DND-41 (cell line): ENCODE results near the gene IGSF22.

Source experiments
- EZH2 ChIP-seq: IDR thresholded peaks from 3 replicates; pipeline ENCODE4 v1.6.1; 2012; ENCODE audit warnings: borderline replicate concordance, low read depth, mild to moderate bottlenecking, moderate library complexity, low read length, inconsistent platforms; ENCODE audit not compliant: severe bottlenecking
- TF ChIP-seq, protein P1 (sequence below): IDR thresholded peaks from 2 replicates; pipeline ENCODE4 v1.5.1; 2012; ENCODE audit warnings: borderline replicate concordance, low read length, moderate library complexity, mild to moderate bottlenecking; ENCODE audit not compliant: poor library complexity, severe bottlenecking; ENCODE audit errors: extremely low read depth

DNA sequence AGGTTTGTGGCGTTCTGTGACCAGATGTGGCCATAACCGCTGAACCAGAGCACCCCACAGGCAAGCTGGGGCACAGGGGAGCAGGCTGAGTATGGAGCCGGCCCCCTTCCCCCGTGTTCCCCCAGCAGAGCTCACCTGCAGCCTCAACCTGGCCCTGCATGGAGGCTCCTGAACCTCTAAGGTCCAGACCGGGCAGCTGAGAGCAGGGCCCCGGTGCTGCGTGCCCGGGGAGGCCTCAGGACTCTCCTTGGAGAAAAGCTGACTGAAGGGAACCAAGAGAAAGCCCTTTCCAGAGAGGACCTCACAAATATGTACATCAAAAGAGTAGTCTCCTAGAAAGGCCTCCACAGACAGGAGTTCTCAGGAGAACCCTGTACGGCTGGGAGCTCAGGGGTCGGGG is 17.4 kb upstream of the IGSF22 start:
- TF ChIP-seq, protein P1, sequence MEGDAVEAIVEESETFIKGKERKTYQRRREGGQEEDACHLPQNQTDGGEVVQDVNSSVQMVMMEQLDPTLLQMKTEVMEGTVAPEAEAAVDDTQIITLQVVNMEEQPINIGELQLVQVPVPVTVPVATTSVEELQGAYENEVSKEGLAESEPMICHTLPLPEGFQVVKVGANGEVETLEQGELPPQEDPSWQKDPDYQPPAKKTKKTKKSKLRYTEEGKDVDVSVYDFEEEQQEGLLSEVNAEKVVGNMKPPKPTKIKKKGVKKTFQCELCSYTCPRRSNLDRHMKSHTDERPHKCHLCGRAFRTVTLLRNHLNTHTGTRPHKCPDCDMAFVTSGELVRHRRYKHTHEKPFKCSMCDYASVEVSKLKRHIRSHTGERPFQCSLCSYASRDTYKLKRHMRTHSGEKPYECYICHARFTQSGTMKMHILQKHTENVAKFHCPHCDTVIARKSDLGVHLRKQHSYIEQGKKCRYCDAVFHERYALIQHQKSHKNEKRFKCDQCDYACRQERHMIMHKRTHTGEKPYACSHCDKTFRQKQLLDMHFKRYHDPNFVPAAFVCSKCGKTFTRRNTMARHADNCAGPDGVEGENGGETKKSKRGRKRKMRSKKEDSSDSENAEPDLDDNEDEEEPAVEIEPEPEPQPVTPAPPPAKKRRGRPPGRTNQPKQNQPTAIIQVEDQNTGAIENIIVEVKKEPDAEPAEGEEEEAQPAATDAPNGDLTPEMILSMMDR = no peak
- TF ChIP-seq EZH2 = no peak
